ENCODE results near the gene SSX4. TPM values are rescaled to one million over a fixed set of nuclear protein-coding genes. Genes with fewer than 3 reads are reported as not detected.
"Not testable (repeated sequence)": the region's sequence is repeated elsewhere in the genome, so short reads cannot be mapped to it uniquely, and the experiment has no call there.

The SSX4 gene
- 0.15 TPM for polyA plus RNA-seq (2013, experiment 1 of 2)
- polyA plus RNA-seq (2013, experiment 2 of 2) = not detected

GRCh38 chrX:48383239-48383638 lies at the start of gene SSX4:
TSS of gene SSX4 (plus strand) at chrX:48383539. CDS start at chrX:48384054, 515 bp downstream.
- no CpG with 5 or more reads among the region's 16 CpGs for WGBS
- H3K4me1 ChIP-seq (ENCODE audit: insufficient read depth, low read length) = not testable (repeated sequence)

GRCh38 chrX:48346059-48346458 lies 37.3 kb upstream of the SSX4 start:
- not testable (repeated sequence) for H3K36me3 ChIP-seq (ENCODE audit: insufficient read depth, low read length)
- 63% methylated on average over 8 of the region's 8 CpGs for WGBS

More at GRCh38 chrX:48383239-48383638, at the start of gene SSX4:
- H3K27ac ChIP-seq (ENCODE audit: low read depth, low read length); H3K27me3 ChIP-seq (ENCODE audit: insufficient read depth, low read length); H3K9me3 ChIP-seq (ENCODE audit: insufficient read depth, low read depth, low read length); H3K9ac ChIP-seq (ENCODE audit: low read depth, low read length); H3K36me3 ChIP-seq (ENCODE audit: insufficient read depth, low read length); H3K4me3 ChIP-seq (ENCODE audit: low read length): not testable (repeated sequence)

GRCh38 chrX:48356315-48357094 lies 26.8 kb upstream of the SSX4 start, which contains the start of gene SSX3:
TSS of gene SSX3 (minus strand) at chrX:48356703. CDS start at chrX:48355249, 1,454 bp downstream.
- H3K9ac ChIP-seq (ENCODE audit: low read depth, low read length); H3K9me3 ChIP-seq (ENCODE audit: insufficient read depth, low read depth, low read length); H3K4me1 ChIP-seq (ENCODE audit: insufficient read depth, low read length); H3K27ac ChIP-seq (ENCODE audit: low read depth, low read length); H3K4me3 ChIP-seq (ENCODE audit: low read length); H3K36me3 ChIP-seq (ENCODE audit: insufficient read depth, low read length); H3K27me3 ChIP-seq (ENCODE audit: insufficient read depth, low read length): not testable (repeated sequence)
- 94% methylated on average over 17 of the region's 19 CpGs for WGBS

More at GRCh38 chrX:48346059-48346458, 37.3 kb upstream of the SSX4 start:
- H3K9ac ChIP-seq (ENCODE audit: low read depth, low read length); H3K4me3 ChIP-seq (ENCODE audit: low read length); H3K27ac ChIP-seq (ENCODE audit: low read depth, low read length); H3K4me1 ChIP-seq (ENCODE audit: insufficient read depth, low read length); H3K27me3 ChIP-seq (ENCODE audit: insufficient read depth, low read length); H3K9me3 ChIP-seq (ENCODE audit: insufficient read depth, low read depth, low read length): not testable (repeated sequence)

GRCh38 chrX:48357681-48358080 lies 25.7 kb upstream of the SSX4 start:
- H3K9me3 ChIP-seq (ENCODE audit: insufficient read depth, low read depth, low read length) = no peaks in the 10 kb centered on the region
- H3K9ac ChIP-seq (ENCODE audit: low read depth, low read length) = no peak overlapping the region
- H3K4me1 ChIP-seq (ENCODE audit: insufficient read depth, low read length) = no peaks in the 10 kb centered on the region
- H3K4me3 ChIP-seq (ENCODE audit: low read length) = no peak overlapping the region
- no peak overlapping the region for H3K27ac ChIP-seq (ENCODE audit: low read depth, low read length)
- no peaks in the 10 kb centered on the region for H3K36me3 ChIP-seq (ENCODE audit: insufficient read depth, low read length)
- no peaks in the 10 kb centered on the region for H3K27me3 ChIP-seq (ENCODE audit: insufficient read depth, low read length)
- WGBS = 98% methylated on average over 4 of the region's 8 CpGs

- H3K9me3 ChIP-seq (ENCODE audit: insufficient read depth, low read depth, low read length); H3K9ac ChIP-seq (ENCODE audit: low read depth, low read length); H3K27ac ChIP-seq (ENCODE audit: low read depth, low read length); H3K27me3 ChIP-seq (ENCODE audit: insufficient read depth, low read length); H3K4me1 ChIP-seq (ENCODE audit: insufficient read depth, low read length); H3K36me3 ChIP-seq (ENCODE audit: insufficient read depth, low read length); H3K4me3 ChIP-seq (ENCODE audit: low read length): not testable (repeated sequence)
- WGBS = 83% methylated on average over 5 of the region's 6 CpGs
These were observed 24.1 kb upstream of the SSX4 start for GRCh38 chrX:48359281-48359680.

GRCh38 chrX:48367717-48368408 lies 15.5 kb upstream of the SSX4 start:
- not testable (repeated sequence) for H3K9ac ChIP-seq (ENCODE audit: low read depth, low read length); H3K9me3 ChIP-seq (ENCODE audit: insufficient read depth, low read depth, low read length); H3K4me3 ChIP-seq (ENCODE audit: low read length); H3K4me1 ChIP-seq (ENCODE audit: insufficient read depth, low read length); H3K27ac ChIP-seq (ENCODE audit: low read depth, low read length); H3K36me3 ChIP-seq (ENCODE audit: insufficient read depth, low read length); H3K27me3 ChIP-seq (ENCODE audit: insufficient read depth, low read length)
- WGBS = no CpG with 5 or more reads among the region's 12 CpGs

- not testable (repeated sequence) for H3K27ac ChIP-seq (ENCODE audit: low read depth, low read length); H3K4me3 ChIP-seq (ENCODE audit: low read length); H3K9ac ChIP-seq (ENCODE audit: low read depth, low read length); H3K36me3 ChIP-seq (ENCODE audit: insufficient read depth, low read length); H3K27me3 ChIP-seq (ENCODE audit: insufficient read depth, low read length); H3K4me1 ChIP-seq (ENCODE audit: insufficient read depth, low read length); H3K9me3 ChIP-seq (ENCODE audit: insufficient read depth, low read depth, low read length)
- no CpG with 5 or more reads among the region's 8 CpGs for WGBS
These were observed 12.9 kb upstream of the SSX4 start for GRCh38 chrX:48370408-48370807.

- H3K4me3 ChIP-seq (ENCODE audit: low read length); H3K27me3 ChIP-seq (ENCODE audit: insufficient read depth, low read length); H3K9ac ChIP-seq (ENCODE audit: low read depth, low read length); H3K4me1 ChIP-seq (ENCODE audit: insufficient read depth, low read length); H3K36me3 ChIP-seq (ENCODE audit: insufficient read depth, low read length); H3K27ac ChIP-seq (ENCODE audit: low read depth, low read length); H3K9me3 ChIP-seq (ENCODE audit: insufficient read depth, low read depth, low read length): not testable (repeated sequence)
- WGBS = no CpG with 5 or more reads among the region's 2 CpGs
These were observed 13.6 kb downstream of the SSX4 start for GRCh38 chrX:48396931-48397330.

- not testable (repeated sequence) for H3K4me1 ChIP-seq (ENCODE audit: insufficient read depth, low read length); H3K27ac ChIP-seq (ENCODE audit: low read depth, low read length); H3K9ac ChIP-seq (ENCODE audit: low read depth, low read length); H3K9me3 ChIP-seq (ENCODE audit: insufficient read depth, low read depth, low read length); H3K27me3 ChIP-seq (ENCODE audit: insufficient read depth, low read length); H3K4me3 ChIP-seq (ENCODE audit: low read length); H3K36me3 ChIP-seq (ENCODE audit: insufficient read depth, low read length)
- WGBS = 46% methylated on average over 1 of the region's 1 CpG
These were observed 14.5 kb downstream of the SSX4 start for GRCh38 chrX:48397825-48398224.

GRCh38 chrX:48411860-48412259 lies 28.5 kb downstream of the SSX4 start, which contains the start of gene SSX4B:
TSS of gene SSX4B (minus strand) at chrX:48411960. CDS start at chrX:48411372, 588 bp downstream.
- H3K9me3 ChIP-seq (ENCODE audit: insufficient read depth, low read depth, low read length); H3K9ac ChIP-seq (ENCODE audit: low read depth, low read length); H3K36me3 ChIP-seq (ENCODE audit: insufficient read depth, low read length); H3K27ac ChIP-seq (ENCODE audit: low read depth, low read length); H3K4me1 ChIP-seq (ENCODE audit: insufficient read depth, low read length); H3K27me3 ChIP-seq (ENCODE audit: insufficient read depth, low read length); H3K4me3 ChIP-seq (ENCODE audit: low read length): not testable (repeated sequence)
- no CpG with 5 or more reads among the region's 15 CpGs for WGBS

GRCh38 chrX:48427027-48427716 lies 43.8 kb downstream of the SSX4 start:
- no CpG with 5 or more reads among the region's 12 CpGs for WGBS
- H3K36me3 ChIP-seq (ENCODE audit: insufficient read depth, low read length); H3K27me3 ChIP-seq (ENCODE audit: insufficient read depth, low read length); H3K9me3 ChIP-seq (ENCODE audit: insufficient read depth, low read depth, low read length); H3K27ac ChIP-seq (ENCODE audit: low read depth, low read length); H3K4me3 ChIP-seq (ENCODE audit: low read length); H3K9ac ChIP-seq (ENCODE audit: low read depth, low read length); H3K4me1 ChIP-seq (ENCODE audit: insufficient read depth, low read length): not testable (repeated sequence)
